DMS 273 (cell line): ENCODE measurements around the gene IL18.
"Not testable (repeated sequence)": the region's sequence is repeated elsewhere in the genome, so short reads cannot be mapped to it uniquely, and the experiment has no call there.

Source experiments
- DNase-seq: peaks from one replicate; lab custom pipeline; 2025; ENCODE audit not compliant: unreplicated experiment; lab: John Stamatoyannopoulos, UW

The IL18 gene

DNA sequence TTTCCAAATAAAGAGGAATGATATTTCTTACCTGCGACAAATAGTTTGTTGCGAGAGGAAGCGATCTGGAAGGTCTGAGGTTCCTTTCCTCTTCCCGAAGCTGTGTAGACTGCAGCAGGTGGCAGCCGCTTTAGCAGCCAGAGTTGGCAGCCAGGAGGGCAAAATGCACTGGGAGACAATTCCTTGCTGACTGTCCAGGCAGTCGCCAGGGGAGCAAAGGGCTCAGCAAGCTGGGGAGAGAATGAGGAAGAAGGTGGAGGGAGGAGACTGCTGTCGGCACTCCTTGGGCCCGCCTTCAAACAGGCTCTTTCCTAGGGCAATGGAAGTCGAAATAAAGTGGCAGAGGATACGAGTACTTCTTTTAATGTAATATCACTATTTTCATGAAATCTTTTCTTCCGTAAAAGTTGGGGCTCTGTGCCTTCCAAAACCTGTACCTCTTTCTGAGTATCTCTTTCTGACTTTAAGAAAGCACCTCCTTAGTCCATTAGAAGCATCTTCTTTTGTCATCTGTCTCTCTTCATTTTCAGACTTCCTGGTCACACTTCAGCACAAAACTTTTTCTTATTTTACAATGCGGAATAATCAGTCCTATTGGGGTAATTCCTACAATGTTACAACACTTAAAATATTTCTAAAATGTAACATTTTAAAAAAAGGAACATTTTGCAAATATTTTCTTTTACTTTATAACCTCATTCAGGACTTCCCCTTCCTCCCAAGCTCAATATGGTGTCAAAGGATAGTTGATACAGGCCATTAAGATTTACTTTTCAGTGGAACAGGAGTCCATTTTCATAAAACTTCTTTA is at the start of gene IL18:
TSS of gene IL18 (minus strand) at position 220 of the 811 bp plus-strand sequence. CDS start 9,041 bp downstream, outside the sequence.
- no peak for DNase-seq

DNA sequence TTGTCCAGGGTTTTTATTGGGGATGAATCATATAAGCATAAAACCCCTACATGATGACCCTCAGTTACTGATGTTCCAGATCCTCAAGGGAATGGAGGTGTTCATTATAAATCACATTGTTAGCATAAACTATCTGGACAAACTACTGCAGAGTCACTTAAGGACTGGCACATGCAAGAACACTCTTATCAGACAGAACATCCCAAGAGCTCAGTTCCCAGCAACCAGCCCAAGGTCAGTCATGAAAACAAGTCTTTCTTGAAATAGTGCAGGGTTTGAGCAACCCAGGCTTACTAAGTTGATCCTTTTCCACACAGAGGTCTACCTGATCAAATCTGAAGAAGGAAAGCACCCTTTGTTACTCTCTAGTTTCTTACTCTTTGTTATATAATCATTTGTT is 48.8 kb upstream of the IL18 start:
- DNase-seq, result no peak

DNA sequence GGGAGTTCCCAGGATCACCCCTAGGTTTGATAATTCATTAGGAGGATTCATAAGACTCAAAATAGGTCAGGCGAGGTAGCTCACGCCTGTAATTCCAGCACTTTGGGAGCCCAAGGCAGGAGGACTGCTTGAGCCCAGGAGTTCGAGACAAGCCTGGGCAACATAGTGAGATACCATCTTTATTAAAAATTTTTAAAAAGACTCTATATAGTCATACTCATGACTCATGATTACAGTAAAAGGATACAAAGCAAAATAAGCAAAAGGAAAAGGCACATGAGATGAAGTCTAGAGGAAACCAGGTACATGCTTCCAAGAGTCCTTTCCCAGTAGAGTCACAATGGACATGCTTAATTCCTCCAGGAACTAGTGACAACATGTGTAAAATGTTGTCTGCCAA is 48.4 kb upstream of the IL18 start:
- no peak for DNase-seq

DNA sequence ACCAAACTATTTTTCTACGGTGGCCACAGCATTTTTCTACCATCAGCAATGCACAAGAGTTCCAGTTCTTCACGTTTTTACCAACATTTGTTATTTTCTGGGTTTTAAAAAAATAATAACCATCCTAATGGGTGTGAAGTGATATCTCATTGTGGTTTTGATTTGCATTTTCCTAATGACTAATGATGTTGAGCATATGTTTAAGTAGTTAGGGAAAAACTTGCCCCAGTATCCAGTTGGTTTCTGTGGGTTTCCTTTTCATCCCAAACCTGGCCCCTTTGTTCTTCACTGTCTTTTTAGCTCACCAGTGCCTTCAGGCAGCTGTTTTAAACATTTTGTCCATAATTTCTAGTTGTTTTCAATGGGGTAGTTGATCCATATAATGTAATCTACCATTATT is 47.6 kb upstream of the IL18 start:
- no peak for DNase-seq

DNA sequence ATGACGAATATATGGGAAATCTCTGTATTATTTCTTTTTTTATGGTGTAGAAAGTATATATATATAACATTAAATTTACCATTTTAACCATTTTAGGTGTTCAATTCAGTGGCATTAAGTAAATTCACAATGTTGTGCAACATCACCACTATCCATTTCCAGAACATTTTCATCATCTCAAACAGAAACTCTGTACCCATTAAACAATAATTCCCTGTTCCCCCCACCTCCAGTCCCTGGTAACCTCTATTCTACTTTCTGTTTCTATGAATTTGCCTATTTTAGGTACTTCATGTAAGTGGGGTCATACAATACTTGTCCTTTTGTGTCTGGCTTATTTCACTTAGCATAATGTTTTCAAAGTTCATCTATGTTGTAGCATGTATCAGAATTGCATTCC is 47.0 kb upstream of the IL18 start:
- DNase-seq, result no peak

DNA sequence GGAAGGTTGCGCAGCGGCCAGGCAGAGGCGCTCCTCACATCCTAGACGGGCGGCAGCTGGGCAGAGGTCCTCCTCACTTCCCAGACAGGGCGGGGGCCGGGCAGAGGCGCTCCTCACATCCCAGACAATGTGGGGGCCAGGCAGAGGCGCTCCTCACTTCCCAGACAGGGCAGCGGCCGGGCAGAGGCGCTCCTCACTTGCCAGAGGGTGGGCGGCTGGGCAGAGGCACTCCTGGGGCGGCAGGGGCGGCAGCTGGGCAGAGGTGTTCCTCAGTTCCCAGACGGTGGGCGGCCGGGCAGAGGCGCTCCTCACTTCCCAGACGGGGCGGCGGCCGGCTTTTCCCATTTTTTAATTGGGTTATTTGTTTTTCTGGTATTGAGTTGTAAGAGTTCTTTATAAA is 42.2 kb upstream of the IL18 start:
- no peak for DNase-seq

DNA sequence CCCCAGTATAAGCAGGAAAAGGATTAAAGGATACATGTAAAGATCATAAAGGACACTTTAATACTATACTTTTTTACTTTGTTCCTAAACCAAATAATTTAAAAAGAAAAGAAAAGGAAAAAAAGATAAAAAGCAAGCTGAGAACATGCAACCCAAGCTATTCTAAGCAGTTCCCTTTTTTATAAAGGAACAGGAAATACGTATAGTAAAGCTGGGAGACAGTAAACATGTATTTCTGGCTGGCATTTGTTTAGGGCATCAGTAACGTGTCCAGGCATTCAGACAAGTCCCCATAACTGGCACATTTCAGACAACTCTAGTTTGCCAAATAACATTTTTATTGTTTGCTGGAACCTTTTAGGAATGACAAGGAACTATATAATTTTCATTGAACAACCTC is 36.4 kb upstream of the IL18 start:
- no peak for DNase-seq

DNA sequence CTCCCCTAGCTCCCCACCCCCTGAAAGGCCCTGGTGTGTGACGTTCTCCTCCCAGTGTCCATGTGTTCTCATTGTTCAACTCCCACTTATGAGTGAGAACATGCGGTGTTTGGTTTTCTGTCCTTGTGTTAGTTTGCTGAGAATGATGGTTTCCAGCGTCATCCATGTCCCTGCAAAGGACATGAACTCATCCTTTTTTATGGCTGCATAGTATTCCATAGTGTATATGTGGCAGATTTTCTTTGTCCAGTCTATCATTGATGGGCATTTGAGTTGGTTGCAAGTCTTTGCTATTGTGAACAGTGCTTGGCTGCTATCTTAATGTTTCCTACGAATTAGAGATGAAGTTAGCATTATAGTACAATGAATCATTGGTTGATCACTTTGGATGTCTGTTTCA is 35.2 kb upstream of the IL18 start:
- DNase-seq, result not testable (repeated sequence)

DNA sequence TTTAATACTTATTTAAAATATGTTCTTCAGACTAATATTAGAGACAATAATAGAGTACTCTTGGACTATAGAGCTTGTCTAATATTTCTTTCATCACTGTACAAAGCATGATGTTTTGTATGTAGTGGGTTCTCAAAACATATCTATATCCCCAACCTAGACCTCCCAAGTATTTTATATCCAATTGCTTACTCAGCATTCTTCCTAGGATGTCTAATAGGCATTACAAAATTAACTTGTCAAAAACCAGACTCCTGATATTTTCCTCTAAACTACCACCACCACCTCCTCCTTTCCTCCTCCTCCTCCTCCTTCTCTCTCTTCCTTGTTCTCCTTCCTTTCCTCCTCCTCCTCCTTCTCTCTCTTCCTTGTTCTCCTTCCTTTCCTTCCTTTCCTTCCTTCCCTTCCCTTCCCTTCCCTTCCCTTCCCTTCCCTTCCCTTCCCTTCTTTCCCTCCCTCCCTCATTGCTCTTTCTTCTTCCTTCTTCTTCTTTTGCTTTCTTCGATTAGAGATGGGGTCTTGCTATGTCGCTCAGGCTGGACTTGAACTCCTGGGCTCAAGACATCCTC is 32.7 kb upstream of the IL18 start:
- no peak for DNase-seq

DNA sequence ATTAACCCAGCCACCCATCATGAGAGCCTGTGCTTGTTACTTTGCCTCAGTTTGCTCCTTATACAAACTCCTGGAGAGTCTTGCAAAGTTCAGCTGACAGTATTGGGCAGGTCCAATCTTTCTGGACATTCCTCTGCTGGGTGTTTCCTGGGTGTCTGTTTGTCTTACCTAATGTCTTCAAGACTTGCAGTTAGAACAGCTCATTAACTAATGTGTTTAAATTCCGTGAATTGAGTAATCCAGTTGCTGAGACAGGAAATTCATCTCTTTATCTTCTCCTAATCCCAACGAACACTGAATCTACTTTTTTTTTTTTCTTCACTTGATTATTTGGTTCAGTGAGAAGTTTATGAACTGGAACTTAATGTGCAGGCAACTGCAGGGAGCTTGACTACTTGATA is 32.1 kb upstream of the IL18 start:
- no peak for DNase-seq

DNA sequence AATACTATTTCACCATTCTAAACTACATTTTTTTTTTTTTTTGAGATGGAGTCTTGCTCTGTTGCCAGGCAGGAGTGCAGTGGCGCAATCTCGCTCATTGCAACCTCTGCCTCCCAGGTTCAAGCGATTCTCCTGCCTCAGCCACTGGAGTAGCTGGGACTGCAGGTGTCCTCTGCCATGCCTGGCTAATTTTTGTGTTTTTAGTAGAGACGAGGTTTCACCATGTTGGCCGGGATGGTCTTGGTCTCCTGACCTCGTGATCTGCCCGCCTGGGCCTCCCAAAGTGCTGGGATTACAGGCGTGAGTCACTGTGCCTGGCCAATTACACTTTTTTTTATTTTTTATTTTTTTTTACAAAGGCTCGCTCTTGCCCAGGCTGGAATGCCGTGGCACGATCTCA is 31.2 kb upstream of the IL18 start:
- not testable (repeated sequence) for DNase-seq

DNA sequence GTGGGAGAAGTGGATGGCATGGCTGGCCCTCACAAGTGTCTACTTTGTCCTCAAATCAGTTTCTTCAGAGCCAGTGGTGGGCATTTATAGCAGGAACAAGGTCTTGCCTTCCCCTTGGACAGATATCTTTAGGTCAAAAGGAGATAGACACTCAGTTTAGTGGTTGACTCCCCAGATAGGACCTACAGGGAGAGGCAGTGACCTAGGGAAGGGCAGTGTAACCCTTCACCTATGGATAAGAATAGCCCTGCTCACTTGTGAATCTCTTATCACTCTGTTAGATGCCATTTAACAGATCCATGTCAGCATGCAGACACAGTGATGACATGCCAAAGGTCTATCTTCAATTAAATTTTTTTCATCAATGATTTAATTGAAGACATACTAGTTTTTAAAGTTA is 22.4 kb upstream of the IL18 start:
- no peak for DNase-seq

DNA sequence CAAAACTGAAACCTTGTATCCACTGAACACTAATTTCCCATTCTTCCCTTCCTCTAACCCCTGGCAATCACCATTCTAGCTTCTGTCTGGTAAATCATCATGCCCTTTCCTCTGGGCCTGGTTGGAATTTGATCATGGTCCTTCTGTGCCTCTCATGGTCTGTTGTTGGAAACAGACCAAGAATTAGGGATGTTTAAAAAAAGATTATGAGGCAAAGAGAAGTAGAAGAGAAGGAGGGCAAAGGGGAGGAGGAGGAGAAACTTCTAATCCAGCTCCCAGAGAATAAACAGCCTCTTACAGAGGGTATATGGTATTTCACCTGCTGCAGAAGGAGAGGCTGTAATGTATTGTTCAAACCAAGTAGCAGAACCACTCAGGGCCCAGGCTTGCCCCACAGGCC is 22.0 kb upstream of the IL18 start:
- no peak for DNase-seq

DNA sequence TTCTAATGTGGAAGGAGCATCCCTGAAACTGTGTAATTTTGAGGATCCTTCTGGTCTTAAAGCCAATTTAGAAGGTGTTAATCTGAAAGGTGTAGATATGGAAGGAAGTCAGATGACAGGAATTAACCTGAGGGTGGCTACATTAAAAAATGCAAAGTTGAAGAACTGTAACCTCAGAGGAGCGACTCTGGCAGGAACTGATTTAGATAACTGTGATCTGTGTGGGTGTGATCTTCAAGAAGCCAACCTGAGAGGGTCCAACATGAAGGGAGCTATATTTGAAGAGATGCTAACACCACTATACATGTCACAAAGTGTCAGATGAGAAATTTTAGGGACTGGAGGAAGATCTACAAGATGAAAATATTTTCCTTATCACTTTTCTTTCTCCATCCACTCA is 19.0 kb upstream of the IL18 start:
- DNase-seq, result no peak

DNA sequence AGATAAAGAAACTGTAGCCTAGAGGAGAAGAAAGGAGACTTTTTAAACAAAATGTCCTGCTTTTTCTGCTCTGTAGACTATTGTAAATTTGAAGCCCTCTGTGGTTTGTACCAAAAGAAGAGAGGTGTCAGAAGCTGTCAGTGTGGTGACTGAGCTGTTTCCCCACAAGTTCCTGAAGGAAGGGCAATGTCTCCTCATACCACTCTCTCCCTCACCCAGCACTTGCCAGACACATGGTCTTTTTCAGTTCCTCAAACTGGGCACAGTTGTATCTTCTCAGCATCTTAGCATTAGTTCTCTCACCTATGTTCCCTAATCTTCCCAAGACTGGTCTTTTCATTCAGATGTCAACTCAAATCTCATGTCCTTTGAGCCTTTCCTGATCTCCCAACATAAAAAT is 15.7 kb upstream of the IL18 start:
- no peak for DNase-seq

DNA sequence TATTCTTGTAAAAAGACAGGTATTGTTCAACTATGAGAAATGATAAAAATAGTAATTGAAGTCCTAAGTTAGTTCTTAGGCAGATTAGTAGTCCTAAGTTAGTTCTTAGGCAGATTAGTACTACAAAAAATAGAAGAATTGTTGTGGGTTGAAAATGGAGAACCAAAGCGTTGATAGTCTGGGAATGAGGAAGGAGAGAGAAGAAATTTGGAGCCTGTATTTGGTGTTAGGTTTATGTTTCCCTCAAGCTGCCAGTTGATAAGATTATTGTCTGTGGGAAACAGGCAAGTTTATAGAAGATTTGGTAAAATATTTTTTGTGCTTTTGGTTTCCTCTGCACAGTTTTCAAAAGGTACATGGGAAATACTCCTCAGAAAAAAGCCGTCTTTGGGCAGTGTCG is 15.0 kb upstream of the IL18 start:
- DNase-seq, result no peak

DNA sequence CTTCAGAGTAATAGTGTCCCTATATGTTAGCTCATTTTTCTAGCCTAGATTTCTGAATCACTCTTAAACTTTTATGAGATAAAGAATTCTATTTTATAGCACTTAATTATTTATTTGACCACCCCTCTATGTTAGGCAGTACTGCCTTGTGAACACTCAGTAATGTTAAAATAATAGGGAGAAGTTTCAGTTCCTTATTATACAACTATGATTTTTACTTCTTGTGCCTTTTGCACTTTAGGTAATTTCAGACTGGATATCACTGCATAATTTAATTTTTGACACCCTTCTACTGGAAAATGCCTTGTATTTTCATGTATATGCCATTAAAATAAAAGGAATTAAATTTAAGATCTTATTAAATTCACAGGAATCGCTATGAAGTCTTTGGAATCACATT is 14.5 kb upstream of the IL18 start:
- no peak for DNase-seq

DNA sequence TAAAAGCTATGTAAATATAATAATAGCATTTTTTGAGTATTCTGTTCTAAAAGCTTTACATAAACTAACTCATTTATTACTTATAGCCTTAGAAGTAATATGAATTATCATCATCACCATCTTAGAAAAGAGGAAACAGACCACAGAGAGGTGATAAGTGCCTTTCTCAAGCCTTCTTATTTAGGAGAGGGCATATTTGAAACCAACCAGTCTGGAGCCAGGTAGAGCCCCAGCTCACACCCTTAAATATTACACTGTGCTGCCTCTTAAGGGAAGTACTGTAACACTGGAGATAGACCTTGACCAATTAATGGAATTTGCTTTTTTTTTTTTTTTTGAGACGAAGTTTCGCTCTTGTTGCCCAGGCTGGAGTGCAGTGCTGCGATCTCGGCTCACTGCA is 13.7 kb upstream of the IL18 start:
- DNase-seq, result no peak

DNA sequence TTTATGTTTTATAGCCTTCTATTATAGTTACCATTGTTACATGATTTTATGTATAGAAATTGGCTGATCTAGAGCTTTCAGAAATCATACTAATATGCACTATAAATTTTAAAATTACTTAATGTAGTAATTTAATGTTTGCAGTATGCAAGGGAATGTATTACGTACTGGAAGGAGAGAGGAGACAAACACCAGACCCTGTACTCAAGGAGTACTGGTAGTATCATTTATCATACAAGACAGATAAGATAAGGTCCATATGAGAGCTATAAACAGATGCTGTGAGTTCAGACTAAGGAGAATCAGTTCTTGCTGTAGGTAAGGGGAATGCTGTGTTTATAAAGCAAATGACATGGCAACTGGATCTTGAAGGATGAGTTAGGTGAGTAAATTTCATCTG is 12.2 kb upstream of the IL18 start:
- no peak for DNase-seq

DNA sequence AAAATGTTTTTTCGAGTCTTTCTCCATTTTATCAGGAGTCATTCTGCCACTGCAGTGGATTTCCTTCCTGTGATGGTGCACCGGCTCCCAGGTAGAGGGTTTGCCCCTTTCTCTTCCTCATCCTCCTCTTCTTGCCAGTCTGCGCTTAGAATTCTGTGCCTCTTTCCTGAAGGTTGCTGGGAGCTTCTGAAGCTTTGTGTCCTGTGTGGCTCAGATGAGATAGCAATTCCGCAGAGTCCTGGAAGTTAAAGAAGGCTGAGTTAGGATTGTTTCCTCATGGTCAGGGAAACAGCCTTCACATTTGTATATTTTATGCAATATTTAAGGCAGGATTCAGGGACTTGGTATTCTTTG is 11.7 kb upstream of the IL18 start:
- no peak for DNase-seq

DNA sequence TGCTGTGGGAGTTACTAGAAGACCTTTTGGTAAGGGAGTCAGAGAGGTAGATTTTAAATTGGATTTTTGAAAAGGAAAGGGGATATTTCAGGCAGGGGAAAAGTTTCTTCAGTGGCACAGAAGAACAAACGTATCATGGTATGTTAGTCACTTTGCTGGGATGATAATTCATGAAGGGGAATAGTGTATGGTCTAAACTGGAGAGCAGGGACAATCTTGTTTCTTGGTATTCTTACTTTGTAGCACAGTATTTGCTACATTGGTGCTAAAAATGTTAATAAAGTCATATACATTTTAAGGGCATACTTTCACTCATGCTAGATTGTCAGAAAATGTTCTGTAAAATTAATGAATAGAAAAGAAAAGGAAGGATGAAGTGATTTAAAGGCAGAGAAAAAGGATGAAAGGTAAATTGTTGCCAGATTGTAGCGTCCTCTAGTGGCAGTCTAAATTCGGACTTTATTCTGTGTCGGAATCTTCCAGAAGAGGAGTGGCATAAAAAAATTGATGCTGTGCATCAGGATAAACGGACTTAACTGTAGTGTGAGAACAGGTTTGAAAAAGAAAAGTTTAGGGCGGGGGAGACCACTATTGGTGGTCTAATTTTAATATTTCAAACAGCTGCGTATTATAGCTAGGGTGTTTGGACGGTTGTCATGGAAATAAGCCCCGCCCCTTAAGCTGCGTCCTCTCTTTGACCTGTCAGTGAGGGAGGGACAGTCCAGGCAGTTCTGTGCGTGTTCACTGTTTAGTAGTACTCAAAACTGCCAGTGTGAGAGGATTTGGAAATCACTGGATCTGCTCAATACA is 11.1 kb upstream of the IL18 start, which contains the start of gene BCO2:
TSS of gene BCO2 (plus strand) at position 724 of the 810 bp plus-strand sequence. CDS start 90 bp downstream, outside the sequence.
- peak; percentile 40 for DNase-seq

DNA sequence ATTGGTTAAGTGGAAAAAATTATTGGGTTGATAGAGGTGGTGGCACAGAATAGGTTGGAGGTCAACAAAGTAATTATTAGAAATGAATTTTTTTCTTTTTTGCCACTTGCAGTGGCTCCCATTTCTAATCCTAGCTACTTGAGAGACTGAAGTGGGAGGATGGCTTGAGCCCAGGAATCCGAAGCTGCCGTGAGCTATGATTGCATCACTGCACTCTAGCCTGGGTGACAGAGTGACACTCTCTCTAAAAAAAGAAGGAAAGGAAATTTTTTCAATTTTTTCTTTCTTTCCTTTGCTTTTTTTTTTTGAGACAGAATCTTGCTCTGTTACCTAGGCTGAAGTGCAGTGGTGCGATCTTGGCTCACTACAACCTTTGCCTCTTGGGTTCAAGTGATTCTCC is 9.3 kb upstream of the IL18 start:
- no peak for DNase-seq
